ENCODE data around the gene F11R. TPM values are rescaled to one million over a fixed set of nuclear protein-coding genes. Genes with fewer than 3 reads are reported as not detected.

F11R gene
- 107 and 238 TPM in 2 replicates for total RNA-seq

DNA sequence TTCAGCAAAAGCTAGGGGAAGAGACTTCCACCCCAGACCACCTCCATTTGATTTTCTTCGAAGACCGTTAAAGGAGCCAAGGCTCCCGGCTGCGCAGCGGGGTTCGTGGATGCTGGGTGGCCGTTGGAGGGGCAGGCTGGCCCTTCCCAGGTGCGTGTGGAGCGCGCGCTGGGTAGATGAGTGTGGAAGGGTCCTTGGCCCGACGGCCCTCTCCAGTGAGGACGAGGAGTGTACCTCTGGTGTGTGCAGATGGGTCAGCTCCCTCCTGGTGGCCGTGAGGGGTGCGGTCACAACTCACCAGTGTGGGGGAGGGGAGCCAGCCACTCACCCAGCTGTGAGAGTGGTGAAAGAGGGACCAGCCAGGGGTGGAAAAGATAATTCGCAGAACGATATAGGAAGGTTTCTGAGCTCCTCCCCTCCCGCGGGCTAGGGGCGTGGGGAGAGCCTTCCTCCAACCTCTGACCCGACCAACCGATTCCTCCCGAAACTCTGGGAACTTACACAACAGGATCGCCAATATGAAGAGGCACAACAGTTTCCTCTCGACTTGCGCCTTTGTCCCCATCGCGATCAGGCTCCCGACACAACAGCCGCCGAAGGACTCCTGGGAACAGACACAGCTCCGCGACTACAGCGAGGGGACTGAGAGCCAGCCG is at the start of gene F11R:
Gene F11R, minus strand, starts transcription at position 644 of the 656 bp plus-strand sequence. Its CDS starts 79 bp downstream, at position 565.

GRCh38 chr1:161069731-161070270 is 48.8 kb upstream of the F11R start, which contains the start of gene ARHGAP30:
TSS of gene ARHGAP30 (minus strand) at chr1:161069891. CDS start at chr1:161069624, 267 bp downstream.

DNA sequence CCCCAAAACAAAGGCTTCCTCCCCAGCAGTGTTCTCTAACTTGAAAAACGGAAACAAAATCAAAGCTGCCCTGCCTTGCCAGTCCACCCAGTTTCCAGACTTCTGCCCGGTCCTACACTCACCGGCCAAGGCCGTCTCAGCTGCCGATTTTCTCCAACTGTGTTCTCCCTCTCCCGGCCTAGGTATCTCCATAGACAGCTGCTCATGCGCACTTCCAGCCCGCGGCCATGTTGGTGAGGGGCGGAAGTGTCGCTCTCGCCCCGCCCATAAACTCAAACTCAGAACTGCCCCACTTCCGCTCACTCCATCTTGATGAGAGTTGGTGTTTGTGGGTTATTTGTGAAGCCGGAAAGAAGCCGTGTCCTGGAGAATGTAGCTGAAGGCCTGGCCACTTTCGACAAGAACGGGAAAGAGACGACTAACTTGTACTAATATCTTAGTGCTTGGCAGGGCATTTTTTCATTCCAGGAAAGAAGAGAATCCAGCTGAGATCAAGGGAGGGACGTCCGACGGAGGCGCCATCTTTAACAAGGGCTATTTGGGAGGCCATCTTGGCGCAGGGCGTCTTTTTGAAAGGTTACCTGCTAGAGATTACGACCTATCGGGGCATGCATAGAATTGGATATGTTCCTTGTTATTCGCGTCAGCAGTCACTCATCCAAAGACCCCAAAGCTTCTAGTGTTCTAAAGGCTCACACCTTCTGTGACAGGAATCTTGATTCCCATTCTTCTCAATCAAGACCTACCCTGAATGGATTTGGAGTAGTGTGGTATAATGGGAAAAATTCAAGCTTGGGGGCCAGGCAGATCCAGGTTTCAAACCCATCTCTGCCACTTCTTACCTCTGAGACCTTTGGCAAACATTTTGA is 25.0 kb upstream of the F11R start, which contains the start of gene USF1:
Gene USF1, minus strand, starts transcription at position 242 of the 869 bp plus-strand sequence. CDS start 2,702 bp downstream, outside the sequence.

GRCh38 chr1:161038523-161039153 is 17.7 kb upstream of the F11R start, which contains the start of gene TSTD1:
TSS of gene TSTD1 (minus strand) at chr1:161038964. CDS start at chr1:161038889, 75 bp downstream.

GRCh38 chr1:160954158-160955104 is 66.5 kb downstream of the F11R start, which contains the start of gene ITLN2:
TSS of gene ITLN2 (minus strand) at chr1:160954809. CDS start at chr1:160954741, 68 bp downstream.

Small RNA genes within 50 kb of the gene (small RNA-seq; reads per million reads assigned to genes)
- gene AL591806.2 = not detected

Other genes starting within 250 kb of the F11R start
- gene LY9, start 225.0 kb downstream of the F11R start, total RNA-seq = not detected in 2 replicates
- gene CD244, start 158.3 kb downstream of the F11R start, total RNA-seq = not detected in 2 replicates
- 0.79 TPM in 1 of 2 replicates, not detected in the other for gene ITLN1, start 136.0 kb downstream of the F11R start, total RNA-seq
- not detected in 2 replicates for gene ITLN2, start 66.3 kb downstream of the F11R start, total RNA-seq
- gene TSTD1, start 17.8 kb upstream of the F11R start, total RNA-seq = 57.7 and 112 TPM in 2 replicates
- gene USF1, start 24.8 kb upstream of the F11R start, total RNA-seq = 69.6 and 112 TPM in 2 replicates
- gene ARHGAP30, start 48.7 kb upstream of the F11R start, total RNA-seq = 1.2 and 2.5 TPM in 2 replicates
- 47.5 and 187 TPM in 2 replicates for gene NECTIN4, start 68.4 kb upstream of the F11R start, total RNA-seq
- 2.4 and 3.5 TPM in 2 replicates for gene KLHDC9, start 77.2 kb upstream of the F11R start, total RNA-seq
- gene PFDN2, start 96.9 kb upstream of the F11R start, total RNA-seq = 14.6 and 17.7 TPM in 2 replicates
- 34.2 and 36.9 TPM in 2 replicates for gene NIT1, start 97.0 kb upstream of the F11R start, total RNA-seq
- 40.0 and 45.1 TPM in 2 replicates for gene DEDD, start 111.5 kb upstream of the F11R start, total RNA-seq
- gene UFC1, start 132.8 kb upstream of the F11R start, total RNA-seq = 61.9 and 103 TPM in 2 replicates
- gene USP21, start 138.3 kb upstream of the F11R start, total RNA-seq = 13.7 and 18.4 TPM in 2 replicates
- gene PPOX, start 145.3 kb upstream of the F11R start, total RNA-seq = 13.8 and 16.9 TPM in 2 replicates
- gene B4GALT3, start 156.4 kb upstream of the F11R start, total RNA-seq = 23.6 and 43.4 TPM in 2 replicates
- gene ADAMTS4, start 177.9 kb upstream of the F11R start, total RNA-seq = under 0.01 TPM in 1 of 2 replicates, not detected in the other
- 72.1 and 83.2 TPM in 2 replicates for gene NDUFS2, start 181.2 kb upstream of the F11R start, total RNA-seq
- gene FCER1G, start 194.1 kb upstream of the F11R start, total RNA-seq = 0.39 and 0.65 TPM in 2 replicates
- not detected in 2 replicates for gene APOA2, start 202.5 kb upstream of the F11R start, total RNA-seq
- 5.5 and 11.5 TPM in 2 replicates for gene TOMM40L, start 204.9 kb upstream of the F11R start, total RNA-seq
- gene NR1I3, start 217.1 kb upstream of the F11R start, total RNA-seq = not detected in 2 replicates
- not detected in 2 replicates for gene PCP4L1, start 237.6 kb upstream of the F11R start, total RNA-seq